Measurements from ENCODE around the gene COL5A2.

GRCh38 chr2:189217051-189217450 is 37.5 kb upstream of the COL5A2 start:
- TF ChIP-seq CTCF (IDR thresholded peaks at IDR 0.05) (no peak), POLR2AphosphoS5 (IDR thresholded peaks at IDR 0.05) (no peak), POLR2A (IDR thresholded peaks at IDR 0.05) (no peak)

Data from upper lobe of left lung (tissue), 4 donors.